H54 (cell line): Measurements from ENCODE around the gene PRKCA.
"Not testable (repeated sequence)": the region's sequence is repeated elsewhere in the genome, so short reads cannot be mapped to it uniquely, and the experiment has no call there.

Experiments
- DNase-seq: peaks from one replicate; pipeline ENCODE4 v3.0.0; 2011; ENCODE audit warnings: low spot score, mixed read lengths; ENCODE audit not compliant: insufficient read length
- FAIRE-seq: peaks from 3 replicates; lab custom pipeline; 2011; peaks lifted over from hg19 to GRCh38; lab: Jason Lieb, UNC
- POLR2A ChIP-seq: IDR thresholded peaks from 2 replicates; pipeline ENCODE4 v1.6.1; 2011; ENCODE audit warnings: low read depth, mild to moderate bottlenecking, low read length

Gene PRKCA

GRCh38 chr17:66326476-66327047, 24.1 kb downstream of the PRKCA start:
- DNase-seq, result no peak
- no peak for FAIRE-seq
- no peak for TF ChIP-seq POLR2A

GRCh38 chr17:66330646-66331037, 28.2 kb downstream of the PRKCA start:
- DNase-seq, result no peak
- no peak for TF ChIP-seq POLR2A
- FAIRE-seq, result no peak

DNA sequence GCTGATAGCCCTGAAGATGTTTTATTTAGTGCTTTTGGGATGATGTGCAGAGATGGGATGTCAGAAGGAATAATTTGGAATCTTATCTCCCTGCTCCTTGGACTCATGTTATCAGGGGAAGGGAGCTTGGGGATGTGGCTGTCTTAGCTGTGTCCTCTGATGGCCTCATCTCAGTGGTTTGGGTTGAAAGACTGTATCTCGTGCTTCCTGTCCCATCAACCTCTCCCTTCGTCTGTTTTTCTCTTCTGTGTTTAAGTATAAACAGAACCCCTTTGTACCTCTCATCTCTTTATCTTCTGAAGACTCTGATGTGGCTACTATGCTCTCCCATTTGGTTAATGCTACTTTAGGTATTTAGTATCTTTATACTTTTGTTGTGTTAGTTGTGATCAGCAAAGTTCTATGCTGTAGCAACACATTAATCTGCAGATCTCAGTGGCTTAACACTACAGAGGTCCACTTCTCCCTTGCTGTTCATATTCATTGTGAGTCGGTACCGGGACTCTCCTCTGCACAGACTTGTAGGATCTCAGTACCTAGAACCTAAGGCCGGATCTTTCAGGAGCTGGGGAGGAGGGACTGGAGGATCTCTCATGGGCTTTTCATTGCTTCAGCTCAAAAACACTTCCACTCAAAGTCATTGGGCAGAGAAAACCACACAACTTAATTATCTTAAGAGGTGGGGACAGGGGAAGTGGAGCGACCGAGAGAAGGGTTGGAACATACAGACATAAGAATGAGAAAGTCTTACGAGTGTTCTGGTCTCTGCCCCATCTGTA, 28.8 kb downstream of the PRKCA start:
- TF ChIP-seq POLR2A, result no peak
- FAIRE-seq (no peak), DNase-seq (no peak)

- no peak for TF ChIP-seq POLR2A
- DNase-seq (no peak), FAIRE-seq (no peak)
Measured at GRCh38 chr17:66335797-66336196, 33.4 kb downstream of the PRKCA start.

GRCh38 chr17:66337268-66337667, 34.9 kb downstream of the PRKCA start:
- no peak for DNase-seq
- no peak for TF ChIP-seq POLR2A
- no peak for FAIRE-seq

GRCh38 chr17:66337866-66338485, 35.6 kb downstream of the PRKCA start:
- DNase-seq (no peak), FAIRE-seq (no peak)
- TF ChIP-seq POLR2A, result no peak

DNA sequence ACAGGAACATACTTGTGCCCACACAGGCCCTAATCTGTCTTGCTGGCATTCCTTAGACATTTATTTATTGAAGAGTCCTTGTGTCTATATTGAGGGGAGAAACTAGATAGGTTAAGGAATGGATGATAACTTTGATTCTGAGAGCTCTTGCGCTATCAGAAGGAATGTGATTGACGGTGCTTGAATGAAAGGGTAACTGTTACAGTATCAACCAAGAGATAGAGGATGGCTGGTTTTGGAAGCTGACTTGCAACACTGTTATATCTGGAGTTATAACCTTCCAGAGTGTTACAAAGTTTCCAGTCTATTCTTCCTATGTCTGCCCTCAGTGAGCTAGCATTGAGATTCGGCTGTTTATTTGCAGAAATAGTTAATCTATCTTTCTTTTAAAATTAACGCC, 36.5 kb downstream of the PRKCA start:
- DNase-seq, result no peak
- no peak for FAIRE-seq
- no peak for TF ChIP-seq POLR2A

DNA sequence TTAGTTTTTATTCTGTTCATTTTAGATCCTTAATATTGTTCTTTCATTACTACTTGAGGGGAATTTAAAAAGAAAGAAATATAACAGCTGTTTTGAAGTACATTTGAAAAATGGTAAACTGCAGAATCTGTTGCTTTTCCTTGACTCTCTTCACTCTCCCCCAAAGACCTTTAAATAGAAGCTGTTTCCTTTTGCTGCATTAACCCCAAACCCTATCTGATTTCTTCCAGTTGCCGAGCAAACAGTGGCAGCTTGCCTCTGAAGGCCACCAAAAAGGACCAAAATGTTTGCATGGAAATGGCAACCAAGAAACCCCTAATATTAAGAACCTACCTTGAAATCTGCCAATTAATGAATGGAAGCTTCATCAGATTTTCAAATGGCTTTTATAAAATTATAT, 37.1 kb downstream of the PRKCA start:
- no peak for FAIRE-seq
- no peak for TF ChIP-seq POLR2A
- DNase-seq, result no peak

GRCh38 chr17:66340720-66341119, 38.3 kb downstream of the PRKCA start:
- no peak for TF ChIP-seq POLR2A
- no peak for FAIRE-seq
- no peak for DNase-seq

GRCh38 chr17:66341462-66341861, 39.0 kb downstream of the PRKCA start:
- FAIRE-seq, result no peak
- TF ChIP-seq POLR2A, result no peak

GRCh38 chr17:66342263-66342662, 39.9 kb downstream of the PRKCA start:
- not testable (repeated sequence) for DNase-seq, FAIRE-seq

More at GRCh38 chr17:66341462-66341861, 39.0 kb downstream of the PRKCA start:
- no peak for DNase-seq

DNA sequence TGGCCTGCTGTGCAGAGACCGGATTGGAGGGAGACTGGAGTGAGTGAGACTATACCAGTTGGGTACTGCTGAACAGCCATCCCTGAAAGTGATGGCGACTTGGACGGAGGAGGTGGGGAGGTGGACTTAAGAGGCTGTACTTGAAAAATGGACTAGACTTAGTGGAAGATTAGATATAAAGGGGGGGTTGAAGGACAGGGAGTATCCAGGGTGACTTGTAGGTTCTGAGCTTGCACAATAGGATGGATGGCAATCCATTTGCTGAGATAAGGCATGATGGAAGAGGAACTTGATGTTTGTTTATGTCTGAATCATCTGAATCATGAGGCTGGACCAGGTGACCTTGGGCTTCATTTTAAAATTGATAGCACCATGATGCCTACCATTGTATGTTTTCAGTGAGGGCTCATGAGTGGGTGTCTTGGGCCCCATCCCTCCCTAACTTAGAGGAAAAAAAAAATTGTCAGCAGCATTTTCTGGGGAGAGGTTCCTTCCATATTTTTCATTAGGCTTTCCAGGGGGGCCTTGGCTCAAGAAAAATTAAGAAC, 41.2 kb downstream of the PRKCA start:
- no peak for DNase-seq
- FAIRE-seq, result no peak
- no peak for TF ChIP-seq POLR2A

DNA sequence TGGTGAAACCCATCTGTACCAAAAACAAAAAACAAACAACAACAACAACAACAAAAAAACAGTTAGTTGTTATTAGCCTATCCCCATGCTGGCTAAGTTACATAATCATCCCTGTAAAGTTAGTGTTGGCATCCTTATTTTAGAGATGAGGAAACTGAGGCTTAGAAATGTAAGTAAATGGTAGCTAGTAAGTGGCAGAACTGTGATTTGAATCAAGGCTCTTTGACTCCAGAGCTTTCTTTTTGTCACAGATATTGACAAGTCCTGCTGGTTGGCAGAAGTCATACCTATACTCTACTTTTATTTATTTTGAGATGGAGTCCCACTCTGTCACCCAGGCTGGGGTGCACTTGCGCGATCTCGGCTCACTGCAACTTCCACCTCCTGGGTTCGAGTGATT, 42.1 kb downstream of the PRKCA start:
- no peak for TF ChIP-seq POLR2A
- FAIRE-seq (no peak), DNase-seq (no peak)

GRCh38 chr17:66345264-66345663, 42.9 kb downstream of the PRKCA start:
- no peak for TF ChIP-seq POLR2A
- DNase-seq (no peak), FAIRE-seq (no peak)

- DNase-seq, FAIRE-seq: not testable (repeated sequence)
Measured at GRCh38 chr17:66345949-66346638, 43.7 kb downstream of the PRKCA start.
